Trophoblast cell (in vitro differentiated cells and primary cell): ENCODE results near the gene CNTNAP4.

Experiments
- DNase-seq, 2 donors: peaks; one replicate each; pipeline ENCODE4 v3.0.0-alpha.2; 2016
- H2AFZ ChIP-seq: 2 replicates; pipeline ENCODE4 v1.6.1; 2013; ENCODE audit warnings: low read length, moderate library complexity, mild to moderate bottlenecking; ENCODE audit not compliant: insufficient read depth, poor library complexity
- H2AK5ac ChIP-seq: 2 replicates; pipeline ENCODE4 v1.6.1; 2013; ENCODE audit warnings: mild to moderate bottlenecking, low read length
- H2BK120ac ChIP-seq: 2 replicates; pipeline ENCODE4 v1.6.1; 2013; ENCODE audit warnings: low read length, mild to moderate bottlenecking, moderate library complexity; ENCODE audit not compliant: insufficient read depth, poor library complexity
- H2BK12ac ChIP-seq: 2 replicates; pipeline ENCODE4 v1.6.1; 2013; ENCODE audit warnings: mild to moderate bottlenecking, low read length, moderate library complexity
- H2BK5ac ChIP-seq: 2 replicates; pipeline ENCODE4 v1.6.1; 2013; ENCODE audit warnings: low read length, low read depth, moderate library complexity, mild to moderate bottlenecking; ENCODE audit not compliant: poor library complexity
- H3K14ac ChIP-seq: 2 replicates; pipeline ENCODE4 v1.6.1; 2013; ENCODE audit warnings: mild to moderate bottlenecking, low read length
- H3K18ac ChIP-seq: 2 replicates; pipeline ENCODE4 v1.6.1; 2013; ENCODE audit warnings: mild to moderate bottlenecking, low read length
- H3K23ac ChIP-seq: 2 replicates; pipeline ENCODE4 v1.6.1; 2013; ENCODE audit warnings: low read length
- H3K27ac ChIP-seq: 2 replicates; pipeline ENCODE4 v1.5.1; 2013; ENCODE audit warnings: low read depth, mild to moderate bottlenecking, inconsistent platforms, low read length, moderate library complexity
- H3K27me3 ChIP-seq: 2 replicates; pipeline ENCODE4 v1.6.1; 2013; ENCODE audit warnings: inconsistent platforms, mild to moderate bottlenecking, low read length, moderate library complexity; ENCODE audit not compliant: insufficient read depth
- H3K36me3 ChIP-seq, 2 experiments: 1 replicate in 1 of 2; 2 replicates in 1 of 2; pipeline ENCODE4 v1.6.1; 2013; ENCODE audit warnings: low read length in 2 of 2, mild to moderate bottlenecking in 2 of 2, moderate library complexity in 1 of 2; ENCODE audit not compliant: insufficient read depth in 2 of 2, control insufficient read depth in 1 of 2
- H3K4ac ChIP-seq: 2 replicates; pipeline ENCODE4 v1.6.1; 2013; ENCODE audit warnings: low read depth, mild to moderate bottlenecking, low read length, moderate library complexity
- H3K4me1 ChIP-seq, 2 experiments: 1 replicate in 1 of 2; 2 replicates in 1 of 2; pipeline ENCODE4 v1.6.1; 2013; ENCODE audit warnings: low read length in 2 of 2, mild to moderate bottlenecking in 2 of 2, moderate library complexity in 1 of 2; ENCODE audit not compliant: insufficient read depth in 2 of 2, control insufficient read depth in 1 of 2
- H3K4me2 ChIP-seq: 2 replicates; pipeline ENCODE4 v1.6.1; 2013; ENCODE audit warnings: inconsistent platforms, mild to moderate bottlenecking, low read length, moderate library complexity
- H3K4me3 ChIP-seq: 2 replicates; pipeline ENCODE4 v1.5.1; 2013; ENCODE audit warnings: mild to moderate bottlenecking, low read depth, low read length, inconsistent platforms
- H3K79me1 ChIP-seq: one replicate; pipeline ENCODE4 v1.6.1; 2013; ENCODE audit warnings: low read length
- H3K79me2 ChIP-seq: 2 replicates; pipeline ENCODE4 v1.6.1; 2013; ENCODE audit warnings: low read length, mild to moderate bottlenecking; ENCODE audit not compliant: control insufficient read depth, insufficient read depth, poor library complexity
- H3K9ac ChIP-seq: 2 replicates; pipeline ENCODE4 v1.6.1; 2013; ENCODE audit warnings: mild to moderate bottlenecking, low read length
- H3K9me3 ChIP-seq: 2 replicates; pipeline ENCODE4 v1.6.1; 2013; ENCODE audit warnings: low read depth, mild to moderate bottlenecking, control low read depth, inconsistent platforms, low read length; ENCODE audit not compliant: insufficient read depth
- H4K12ac ChIP-seq: 2 replicates; pipeline ENCODE4 v1.6.1; 2013; ENCODE audit warnings: low read depth, mild to moderate bottlenecking, low read length, moderate library complexity
- H4K8ac ChIP-seq: 2 replicates; pipeline ENCODE4 v1.6.1; 2013; ENCODE audit warnings: low read depth, mild to moderate bottlenecking, low read length, moderate library complexity
- H4K91ac ChIP-seq: one replicate; pipeline ENCODE4 v1.6.1; 2013; ENCODE audit warnings: low read depth, mild to moderate bottlenecking, low read length, moderate library complexity
- WGBS: extraction: QIAGEN DNeasy Blood & Tissue Kit; methylation state at CpG from one replicate; pipeline ENCODE4 v1.1.7; 2013; ENCODE audit warnings: missing lambda C conversion rate; ENCODE audit not compliant: insufficient read length, insufficient coverage; ENCODE audit errors: extremely low coverage; 5-methylcytosine and 5-hydroxymethylcytosine counted together

CNTNAP4 gene

DNA sequence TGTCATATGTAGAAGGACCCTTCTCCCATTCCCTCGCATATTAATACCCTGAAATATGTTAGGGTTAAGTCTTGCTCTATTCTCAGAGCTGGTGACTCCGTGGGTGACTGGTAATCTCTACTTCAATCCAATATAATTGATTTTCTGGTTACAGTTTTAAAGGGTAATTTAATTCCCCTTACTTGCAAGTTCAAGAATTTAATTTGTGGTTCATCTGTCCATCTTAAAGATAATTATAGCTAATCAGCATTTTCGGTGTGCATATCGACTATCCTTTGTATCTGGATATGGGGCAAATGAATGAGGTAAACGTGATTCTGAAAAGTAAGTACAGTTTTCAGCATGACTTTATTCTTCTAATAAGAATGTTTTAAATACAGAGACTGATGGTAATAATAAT lies 250.0 kb downstream of the CNTNAP4 start:
- H3K9ac ChIP-seq, result no peak overlapping the region
- H4K8ac ChIP-seq, result no peak overlapping the region
- DNase-seq, result no peak
- H2AK5ac ChIP-seq, result no peak overlapping the region
- no peaks in the 10 kb centered on the region for H3K9me3 ChIP-seq
- WGBS, result no CpG with 5 or more reads among the region's 5 CpGs
- H3K14ac ChIP-seq, result no peak overlapping the region
- no peaks in the 10 kb centered on the region for H3K79me1 ChIP-seq
- no peaks in the 10 kb centered on the region for H3K4me1 ChIP-seq
- H4K12ac ChIP-seq, result no peak overlapping the region
- H2AFZ ChIP-seq, result no peak overlapping the region
- H3K27me3 ChIP-seq, result no peaks in the 10 kb centered on the region
- H3K18ac ChIP-seq, result no peak overlapping the region
- H3K27ac ChIP-seq, result no peak overlapping the region
- no peaks in the 10 kb centered on the region for H3K36me3 ChIP-seq
- no peak overlapping the region for H3K4ac ChIP-seq
- H2BK120ac ChIP-seq, result no peak overlapping the region
- H3K23ac ChIP-seq, result no peak overlapping the region
- H3K79me2 ChIP-seq, result no peaks in the 10 kb centered on the region
- H2BK5ac ChIP-seq, result no peak overlapping the region
- H3K4me3 ChIP-seq, result no peak overlapping the region
- no peak overlapping the region for H4K91ac ChIP-seq
- H2BK12ac ChIP-seq, result no peak overlapping the region
- H3K4me2 ChIP-seq, result no peak overlapping the region

DNA sequence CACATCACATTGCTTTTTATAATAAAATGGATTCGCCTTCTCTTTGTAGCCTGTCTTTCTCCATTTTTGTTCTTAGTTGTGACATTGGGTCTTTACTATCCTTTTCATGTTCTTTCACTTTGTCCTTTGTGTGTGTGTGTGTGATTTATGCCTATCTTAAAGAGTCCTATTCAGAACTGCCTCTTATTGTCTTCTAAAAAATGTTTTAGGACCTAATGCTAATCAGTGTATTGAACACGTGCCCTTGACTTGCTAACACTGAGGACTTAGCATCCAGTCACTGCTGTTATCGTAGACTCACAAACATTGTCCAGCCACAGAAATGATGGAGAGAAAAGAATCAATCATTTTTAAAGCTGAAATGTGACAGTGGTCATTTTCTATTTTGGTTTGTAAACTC lies 251.9 kb downstream of the CNTNAP4 start:
- H3K36me3 ChIP-seq, result no peaks in the 10 kb centered on the region
- H4K91ac ChIP-seq, result no peak overlapping the region
- no peak overlapping the region for H3K4me3 ChIP-seq
- DNase-seq, result no peak
- H3K23ac ChIP-seq, result no peak overlapping the region
- no peak overlapping the region for H2BK5ac ChIP-seq
- no peak overlapping the region for H4K8ac ChIP-seq
- H3K79me1 ChIP-seq, result no peaks in the 10 kb centered on the region
- no peaks in the 10 kb centered on the region for H3K79me2 ChIP-seq
- H3K4me2 ChIP-seq, result no peak overlapping the region
- no CpG with 5 or more reads among the region's 3 CpGs for WGBS
- H2AK5ac ChIP-seq, result no peak overlapping the region
- no peaks in the 10 kb centered on the region for H3K4me1 ChIP-seq
- no peak overlapping the region for H2AFZ ChIP-seq
- no peak overlapping the region for H3K27ac ChIP-seq
- no peak overlapping the region for H3K14ac ChIP-seq
- H3K9me3 ChIP-seq, result no peaks in the 10 kb centered on the region
- H2BK12ac ChIP-seq, result no peak overlapping the region
- H3K4ac ChIP-seq, result no peak overlapping the region
- H3K27me3 ChIP-seq, result no peaks in the 10 kb centered on the region
- no peak overlapping the region for H3K18ac ChIP-seq
- no peak overlapping the region for H2BK120ac ChIP-seq
- H3K9ac ChIP-seq, result no peak overlapping the region
- no peak overlapping the region for H4K12ac ChIP-seq

- Histone ChIP-seq H3K9me3 (no peaks in the 10 kb centered on the region), H3K9ac (no peak overlapping the region), H3K36me3 (no peaks in the 10 kb centered on the region), H3K4me1 (no peaks in the 10 kb centered on the region), H2BK5ac (no peak overlapping the region), H4K8ac (no peak overlapping the region), H3K14ac (no peak overlapping the region), H4K91ac (no peak overlapping the region), H3K18ac (no peak overlapping the region), H2AK5ac (no peak overlapping the region), H3K23ac (no peak overlapping the region), H3K4me3 (no peak overlapping the region), H2BK120ac (no peak overlapping the region), H3K27ac (no peak overlapping the region), H3K27me3 (no peaks in the 10 kb centered on the region), H3K79me1 (no peaks in the 10 kb centered on the region), H3K4me2 (no peak overlapping the region), H3K4ac (no peak overlapping the region), H2AFZ (no peak overlapping the region), H3K79me2 (no peaks in the 10 kb centered on the region), H4K12ac (no peak overlapping the region), H2BK12ac (no peak overlapping the region)
- DNase-seq, result no peak
- WGBS, result no CpG with 5 or more reads among the region's 5 CpGs
Measured at GRCh38 chr16:76531236-76531635, 254.0 kb downstream of the CNTNAP4 start.

- H3K4ac ChIP-seq, result no peak overlapping the region
- no peak overlapping the region for H2AFZ ChIP-seq
- no peak overlapping the region for H3K23ac ChIP-seq
- no peak overlapping the region for H4K91ac ChIP-seq
- no peaks in the 10 kb centered on the region for H3K79me2 ChIP-seq
- H2AK5ac ChIP-seq, result no peak overlapping the region
- H3K4me2 ChIP-seq, result no peak overlapping the region
- H2BK120ac ChIP-seq, result no peak overlapping the region
- no peak overlapping the region for H2BK12ac ChIP-seq
- H3K27ac ChIP-seq, result no peak overlapping the region
- no peak overlapping the region for H3K14ac ChIP-seq
- H3K36me3 ChIP-seq, result no peaks in the 10 kb centered on the region
- no peak overlapping the region for H3K9ac ChIP-seq
- no peak overlapping the region for H4K12ac ChIP-seq
- no CpG with 5 or more reads among the region's 5 CpGs for WGBS
- no peak for DNase-seq
- no peaks in the 10 kb centered on the region for H3K79me1 ChIP-seq
- H3K27me3 ChIP-seq, result no peaks in the 10 kb centered on the region
- H3K4me3 ChIP-seq, result no peak overlapping the region
- H3K9me3 ChIP-seq, result no peaks in the 10 kb centered on the region
- H3K4me1 ChIP-seq, result no peaks in the 10 kb centered on the region
- no peak overlapping the region for H2BK5ac ChIP-seq
- H3K18ac ChIP-seq, result no peak overlapping the region
- H4K8ac ChIP-seq, result no peak overlapping the region
Measured at GRCh38 chr16:76532188-76532973, 255.2 kb downstream of the CNTNAP4 start.
